A549 (cell line): ENCODE data around the gene PPIH.

Experiments used
- BHLHE40 ChIP-seq: IDR thresholded peaks from 2 replicates; pipeline ENCODE4 v1.6.1; 2012; ENCODE audit warnings: low read depth, low read length, inconsistent platforms
- MAFK ChIP-seq: fragments of 450-650 bp; IDR thresholded peaks from 2 replicates; pipeline ENCODE4 v1.6.1; 2014; ENCODE audit not compliant: partially characterized antibody
- TF ChIP-seq, protein P1 (sequence below): fragments of >200 bp; sonication (Bioruptor Twin); formaldehyde crosslinking; IDR thresholded peaks from 3 replicates; pipeline ENCODE4 v1.5.1; 2016
- TF ChIP-seq, protein P2 (sequence below): fragments of 200-600 bp; sonication (generic); IDR thresholded peaks from 2 replicates; pipeline ENCODE4 v1.6.1; 2016; ENCODE audit warnings: antibody characterized with exemption, mild to moderate bottlenecking, moderate library complexity

DNA sequence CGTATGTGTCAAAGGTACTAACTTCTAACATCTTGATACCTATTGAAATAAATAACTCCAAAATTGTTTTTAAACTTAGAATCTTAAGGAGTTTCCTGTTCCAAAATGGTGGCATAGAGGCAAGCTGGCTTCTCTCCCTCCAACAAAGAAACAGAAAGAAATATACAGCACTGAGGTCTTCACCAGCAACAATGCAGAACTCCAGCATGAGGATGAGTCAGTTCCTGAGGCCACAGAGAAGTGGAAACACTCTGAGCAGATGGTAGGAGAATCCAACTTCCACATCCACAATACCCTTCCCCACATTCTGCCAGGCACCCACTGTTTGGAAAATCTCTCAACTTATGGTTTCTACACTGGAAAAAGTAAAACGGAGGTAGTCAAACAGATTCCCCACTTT is 12.2 kb upstream of the PPIH start:
- TF ChIP-seq BHLHE40 (no peak), MAFK (no peak)
- TF ChIP-seq, protein P1, sequence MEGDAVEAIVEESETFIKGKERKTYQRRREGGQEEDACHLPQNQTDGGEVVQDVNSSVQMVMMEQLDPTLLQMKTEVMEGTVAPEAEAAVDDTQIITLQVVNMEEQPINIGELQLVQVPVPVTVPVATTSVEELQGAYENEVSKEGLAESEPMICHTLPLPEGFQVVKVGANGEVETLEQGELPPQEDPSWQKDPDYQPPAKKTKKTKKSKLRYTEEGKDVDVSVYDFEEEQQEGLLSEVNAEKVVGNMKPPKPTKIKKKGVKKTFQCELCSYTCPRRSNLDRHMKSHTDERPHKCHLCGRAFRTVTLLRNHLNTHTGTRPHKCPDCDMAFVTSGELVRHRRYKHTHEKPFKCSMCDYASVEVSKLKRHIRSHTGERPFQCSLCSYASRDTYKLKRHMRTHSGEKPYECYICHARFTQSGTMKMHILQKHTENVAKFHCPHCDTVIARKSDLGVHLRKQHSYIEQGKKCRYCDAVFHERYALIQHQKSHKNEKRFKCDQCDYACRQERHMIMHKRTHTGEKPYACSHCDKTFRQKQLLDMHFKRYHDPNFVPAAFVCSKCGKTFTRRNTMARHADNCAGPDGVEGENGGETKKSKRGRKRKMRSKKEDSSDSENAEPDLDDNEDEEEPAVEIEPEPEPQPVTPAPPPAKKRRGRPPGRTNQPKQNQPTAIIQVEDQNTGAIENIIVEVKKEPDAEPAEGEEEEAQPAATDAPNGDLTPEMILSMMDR, result no peak
- TF ChIP-seq, protein P2, sequence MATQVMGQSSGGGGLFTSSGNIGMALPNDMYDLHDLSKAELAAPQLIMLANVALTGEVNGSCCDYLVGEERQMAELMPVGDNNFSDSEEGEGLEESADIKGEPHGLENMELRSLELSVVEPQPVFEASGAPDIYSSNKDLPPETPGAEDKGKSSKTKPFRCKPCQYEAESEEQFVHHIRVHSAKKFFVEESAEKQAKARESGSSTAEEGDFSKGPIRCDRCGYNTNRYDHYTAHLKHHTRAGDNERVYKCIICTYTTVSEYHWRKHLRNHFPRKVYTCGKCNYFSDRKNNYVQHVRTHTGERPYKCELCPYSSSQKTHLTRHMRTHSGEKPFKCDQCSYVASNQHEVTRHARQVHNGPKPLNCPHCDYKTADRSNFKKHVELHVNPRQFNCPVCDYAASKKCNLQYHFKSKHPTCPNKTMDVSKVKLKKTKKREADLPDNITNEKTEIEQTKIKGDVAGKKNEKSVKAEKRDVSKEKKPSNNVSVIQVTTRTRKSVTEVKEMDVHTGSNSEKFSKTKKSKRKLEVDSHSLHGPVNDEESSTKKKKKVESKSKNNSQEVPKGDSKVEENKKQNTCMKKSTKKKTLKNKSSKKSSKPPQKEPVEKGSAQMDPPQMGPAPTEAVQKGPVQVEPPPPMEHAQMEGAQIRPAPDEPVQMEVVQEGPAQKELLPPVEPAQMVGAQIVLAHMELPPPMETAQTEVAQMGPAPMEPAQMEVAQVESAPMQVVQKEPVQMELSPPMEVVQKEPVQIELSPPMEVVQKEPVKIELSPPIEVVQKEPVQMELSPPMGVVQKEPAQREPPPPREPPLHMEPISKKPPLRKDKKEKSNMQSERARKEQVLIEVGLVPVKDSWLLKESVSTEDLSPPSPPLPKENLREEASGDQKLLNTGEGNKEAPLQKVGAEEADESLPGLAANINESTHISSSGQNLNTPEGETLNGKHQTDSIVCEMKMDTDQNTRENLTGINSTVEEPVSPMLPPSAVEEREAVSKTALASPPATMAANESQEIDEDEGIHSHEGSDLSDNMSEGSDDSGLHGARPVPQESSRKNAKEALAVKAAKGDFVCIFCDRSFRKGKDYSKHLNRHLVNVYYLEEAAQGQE, result no peak
